ENCODE results near the gene GARIN5A.

DNA sequence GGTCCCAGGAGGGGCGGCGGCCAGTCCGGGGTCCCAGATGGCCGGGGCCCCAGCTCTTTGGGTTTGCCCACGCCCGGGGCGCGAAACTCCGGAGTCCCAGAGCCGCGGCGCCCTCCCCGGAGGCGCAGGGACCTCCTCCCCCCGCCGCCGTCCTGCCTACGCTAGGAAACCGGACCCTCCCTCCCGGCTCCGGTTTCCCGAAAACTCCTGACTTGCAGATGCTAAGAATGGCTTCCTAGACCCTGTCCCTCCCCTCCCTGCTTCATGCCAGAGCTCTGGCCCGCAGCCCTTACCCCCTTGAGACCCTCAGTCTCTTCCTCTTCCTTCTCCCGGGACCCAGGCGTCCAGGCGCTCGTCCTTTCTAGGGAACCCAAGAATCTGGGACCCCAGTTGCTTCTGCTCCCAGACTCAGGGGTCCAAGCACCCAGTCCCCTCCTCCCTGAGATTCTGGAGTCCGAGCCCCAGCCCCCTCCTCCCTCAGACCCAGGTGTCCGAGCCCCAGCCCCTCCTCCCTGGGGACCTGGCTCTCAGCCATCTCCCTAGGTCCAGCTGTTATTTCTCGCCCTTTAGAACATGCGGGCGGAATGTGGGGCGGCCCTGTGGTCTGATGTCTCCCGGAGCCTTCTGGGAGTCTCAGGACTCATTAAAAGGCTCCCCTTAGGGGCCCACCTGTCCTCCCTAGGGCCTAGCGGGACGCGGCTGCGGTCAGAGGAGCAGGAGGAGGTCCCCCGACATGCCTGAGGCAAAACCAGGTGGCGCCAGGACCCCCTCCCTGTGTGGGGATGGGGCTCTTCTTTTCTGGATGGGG is 44.2 kb downstream of the GARIN5A start, which contains the start of gene MYBPC2:
- no peak for TF ChIP-seq POLR2A (IDR thresholded peaks at IDR 0.05)
- TF ChIP-seq, protein P1, sequence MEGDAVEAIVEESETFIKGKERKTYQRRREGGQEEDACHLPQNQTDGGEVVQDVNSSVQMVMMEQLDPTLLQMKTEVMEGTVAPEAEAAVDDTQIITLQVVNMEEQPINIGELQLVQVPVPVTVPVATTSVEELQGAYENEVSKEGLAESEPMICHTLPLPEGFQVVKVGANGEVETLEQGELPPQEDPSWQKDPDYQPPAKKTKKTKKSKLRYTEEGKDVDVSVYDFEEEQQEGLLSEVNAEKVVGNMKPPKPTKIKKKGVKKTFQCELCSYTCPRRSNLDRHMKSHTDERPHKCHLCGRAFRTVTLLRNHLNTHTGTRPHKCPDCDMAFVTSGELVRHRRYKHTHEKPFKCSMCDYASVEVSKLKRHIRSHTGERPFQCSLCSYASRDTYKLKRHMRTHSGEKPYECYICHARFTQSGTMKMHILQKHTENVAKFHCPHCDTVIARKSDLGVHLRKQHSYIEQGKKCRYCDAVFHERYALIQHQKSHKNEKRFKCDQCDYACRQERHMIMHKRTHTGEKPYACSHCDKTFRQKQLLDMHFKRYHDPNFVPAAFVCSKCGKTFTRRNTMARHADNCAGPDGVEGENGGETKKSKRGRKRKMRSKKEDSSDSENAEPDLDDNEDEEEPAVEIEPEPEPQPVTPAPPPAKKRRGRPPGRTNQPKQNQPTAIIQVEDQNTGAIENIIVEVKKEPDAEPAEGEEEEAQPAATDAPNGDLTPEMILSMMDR (IDR thresholded peaks at IDR 0.05) = no peak
